Suppressor macrophage treated with lipopolysaccharide for 4 hours (primary cell): ENCODE results near the gene FAM216A.
"Not testable (repeated sequence)": the region's sequence is repeated elsewhere in the genome, so short reads cannot be mapped to it uniquely, and the experiment has no call there.

Experiments used
- DNase-seq: peaks from one replicate; pipeline ENCODE4 v3.0.0-alpha.2; 2020

The FAM216A gene

DNA sequence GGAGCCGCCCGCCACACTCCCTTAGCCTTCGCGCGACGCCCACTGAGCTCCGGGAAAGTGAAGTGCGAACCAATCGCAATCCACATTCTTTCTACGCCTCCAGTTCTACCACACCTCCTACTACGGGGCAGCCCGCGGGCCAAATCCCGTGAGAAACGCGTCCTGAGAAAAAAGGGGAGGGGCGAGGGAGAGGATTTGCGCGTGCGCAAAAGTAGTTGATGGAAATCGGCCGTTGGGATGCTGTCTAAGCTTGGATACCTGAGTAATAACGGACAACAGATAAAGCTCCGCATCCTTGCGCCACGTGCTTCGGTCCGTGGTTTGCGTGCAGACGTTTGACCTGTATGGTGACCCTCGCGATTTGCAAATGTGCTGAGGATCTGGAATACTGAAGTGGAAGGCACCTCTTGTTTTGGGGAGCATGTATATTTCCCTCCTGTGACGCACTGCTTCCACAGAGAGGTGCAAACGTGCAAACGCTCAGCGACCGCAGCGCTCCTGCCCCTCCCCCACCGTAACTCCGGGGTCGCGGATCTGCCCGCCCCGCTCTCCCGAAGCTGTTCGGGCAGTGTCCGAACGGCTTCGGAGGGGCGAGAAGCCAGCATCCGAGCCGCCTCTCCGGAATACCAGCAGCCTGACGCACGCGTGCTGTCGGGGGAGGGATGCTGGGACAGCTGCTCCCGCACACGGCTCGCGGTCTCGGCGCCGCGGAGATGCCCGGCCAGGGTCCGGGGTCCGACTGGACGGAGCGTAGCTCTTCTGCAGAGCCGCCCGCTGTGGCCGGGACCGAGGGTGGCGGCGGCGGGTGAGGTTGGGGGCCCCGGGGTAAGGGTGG lies at the start of gene FAM216A, which contains the start of gene GPN3:
FAM216A (plus strand) TSS at position 632 of the 835 bp plus-strand sequence; CDS start at position 663, 31 bp downstream.
GPN3 (minus strand) TSS at position 44 of the 835 bp plus-strand sequence. CDS start 54 bp downstream, outside the sequence.
- DNase-seq, result peak; percentile 99

DNA sequence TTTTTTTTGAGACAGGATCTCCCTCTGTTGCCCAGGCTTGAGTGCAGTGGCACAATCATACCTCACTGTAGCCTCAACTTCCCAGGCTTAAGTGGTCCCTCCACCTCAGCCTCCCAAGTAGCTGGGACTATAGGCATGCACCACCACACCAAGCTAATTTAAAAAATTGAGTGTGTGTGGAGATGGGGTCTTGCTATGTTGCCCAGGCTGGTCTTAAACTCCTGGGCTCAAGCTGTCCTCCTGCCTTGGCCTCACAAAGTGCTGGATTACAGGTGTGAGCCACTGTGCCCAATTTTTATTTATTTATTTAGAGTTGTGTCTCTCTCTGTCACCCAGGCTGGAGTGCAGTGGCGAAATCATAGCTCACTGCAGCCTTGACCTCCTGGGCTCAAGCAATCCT lies 48.0 kb upstream of the FAM216A start:
- not testable (repeated sequence) for DNase-seq

DNA sequence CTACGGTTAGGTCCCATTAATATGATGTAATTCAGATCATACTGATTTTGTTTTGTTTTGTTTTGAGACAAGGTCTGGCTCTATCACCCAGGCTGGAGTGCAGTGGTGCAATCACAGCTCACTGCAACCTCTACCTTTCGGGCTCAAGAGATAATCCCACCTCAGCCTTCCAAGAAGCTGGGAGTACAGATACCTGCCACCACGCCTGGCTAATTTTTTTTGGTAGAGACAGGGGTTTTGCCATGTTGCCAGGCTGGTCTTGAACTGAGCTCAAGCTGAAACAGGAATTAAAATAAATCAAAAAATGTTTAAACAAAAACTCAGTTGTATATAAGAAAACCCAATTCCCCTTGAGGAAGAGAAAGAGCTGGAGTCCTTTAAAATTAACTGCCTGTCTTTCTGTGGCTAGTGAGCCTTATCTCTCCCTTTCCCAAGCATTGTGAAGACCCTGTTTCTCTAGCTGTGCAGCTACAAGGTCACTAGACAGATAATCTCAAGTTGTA lies 47.4 kb upstream of the FAM216A start:
- DNase-seq, result no peak

- no peak for DNase-seq
Measured at GRCh38 chr12:110421701-110422100, 46.9 kb upstream of the FAM216A start.

- no peak for DNase-seq
Measured at GRCh38 chr12:110424237-110424636, 44.4 kb upstream of the FAM216A start.

DNA sequence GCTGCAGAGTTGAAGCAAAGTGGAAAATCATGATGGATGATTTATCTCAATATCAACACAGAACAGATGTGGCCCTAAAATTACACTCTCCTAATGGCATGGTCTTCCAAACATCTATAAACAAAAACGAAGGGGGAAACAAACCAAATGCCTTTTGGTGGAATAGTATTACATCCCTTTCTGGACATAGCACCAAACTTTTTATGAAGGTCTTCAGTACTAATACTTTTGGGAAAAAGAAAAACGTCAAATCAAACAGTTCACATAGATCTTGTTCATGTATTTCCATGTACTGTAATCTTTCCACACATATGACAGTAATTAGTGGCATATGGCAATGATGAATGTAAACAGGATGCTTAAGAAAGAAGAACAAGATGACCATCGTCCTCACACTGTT lies 42.2 kb upstream of the FAM216A start:
- no peak for DNase-seq

- not testable (repeated sequence) for DNase-seq
Measured at GRCh38 chr12:110429676-110430075, 39.0 kb upstream of the FAM216A start.

GRCh38 chr12:110431957-110432587 lies 36.6 kb upstream of the FAM216A start:
- no peak for DNase-seq

DNA sequence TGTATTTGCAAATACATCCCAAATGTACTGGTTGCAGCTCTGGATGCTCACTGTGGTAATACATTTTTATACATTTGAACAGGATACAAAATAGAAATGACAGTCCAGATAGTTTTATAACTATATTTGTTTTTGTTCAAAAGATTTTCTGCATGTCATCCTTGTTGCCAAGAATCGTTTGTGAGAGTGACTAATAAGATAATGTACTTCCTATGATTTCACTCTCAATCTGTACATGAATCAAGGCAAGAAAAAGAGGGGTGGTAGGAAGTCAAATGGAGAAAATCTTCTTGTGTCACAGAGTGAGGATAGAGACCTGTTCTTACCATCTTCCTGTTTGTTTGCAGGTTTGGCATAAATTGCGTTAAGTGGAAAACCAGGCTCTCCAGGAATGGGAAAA lies 32.4 kb upstream of the FAM216A start:
- DNase-seq, result no peak

- peak; percentile 47 for DNase-seq
Measured at GRCh38 chr12:110444455-110444854, 24.2 kb upstream of the FAM216A start.

DNA sequence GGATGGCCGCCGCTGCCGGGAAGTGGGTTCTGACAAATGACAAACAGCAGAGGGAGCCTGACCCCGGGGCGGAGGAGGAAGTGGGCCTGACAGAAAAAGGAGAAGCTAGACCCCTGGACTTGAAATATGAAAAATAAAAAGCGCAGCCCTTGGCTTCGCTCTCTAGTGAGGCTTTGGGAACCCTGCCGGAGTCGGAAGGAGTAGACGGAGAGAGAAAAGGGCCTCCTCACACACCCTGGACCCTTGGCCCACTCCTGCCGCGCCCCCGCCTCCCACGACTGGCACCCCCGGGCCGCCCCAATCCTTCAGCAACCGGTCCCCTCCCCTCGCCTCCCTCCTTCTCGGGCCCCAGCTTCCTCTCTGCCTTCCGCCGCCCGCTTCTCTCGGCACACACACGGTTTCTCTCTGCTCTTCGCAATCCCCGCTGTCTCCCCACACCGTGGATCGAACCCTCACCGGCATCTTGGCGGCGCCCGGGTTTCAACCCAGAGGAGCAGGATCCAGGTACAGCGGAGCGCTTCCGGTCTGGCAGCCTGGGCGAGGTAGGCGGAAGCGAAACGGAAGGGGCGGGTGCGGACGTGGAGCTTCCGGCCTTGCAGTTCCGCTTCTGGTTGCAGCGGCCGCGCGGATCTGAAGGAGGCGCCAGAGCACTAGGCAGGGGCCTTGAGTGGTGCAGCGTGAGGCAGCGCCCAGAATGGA lies 18.7 kb upstream of the FAM216A start, which contains the start of gene ARPC3:
ARPC3 (minus strand) TSS at position 539 of the 699 bp plus-strand sequence; CDS start at position 462, 77 bp downstream.
- peak; percentile 98 for DNase-seq

GRCh38 chr12:110451263-110451662 lies 17.4 kb upstream of the FAM216A start:
- no peak for DNase-seq

DNA sequence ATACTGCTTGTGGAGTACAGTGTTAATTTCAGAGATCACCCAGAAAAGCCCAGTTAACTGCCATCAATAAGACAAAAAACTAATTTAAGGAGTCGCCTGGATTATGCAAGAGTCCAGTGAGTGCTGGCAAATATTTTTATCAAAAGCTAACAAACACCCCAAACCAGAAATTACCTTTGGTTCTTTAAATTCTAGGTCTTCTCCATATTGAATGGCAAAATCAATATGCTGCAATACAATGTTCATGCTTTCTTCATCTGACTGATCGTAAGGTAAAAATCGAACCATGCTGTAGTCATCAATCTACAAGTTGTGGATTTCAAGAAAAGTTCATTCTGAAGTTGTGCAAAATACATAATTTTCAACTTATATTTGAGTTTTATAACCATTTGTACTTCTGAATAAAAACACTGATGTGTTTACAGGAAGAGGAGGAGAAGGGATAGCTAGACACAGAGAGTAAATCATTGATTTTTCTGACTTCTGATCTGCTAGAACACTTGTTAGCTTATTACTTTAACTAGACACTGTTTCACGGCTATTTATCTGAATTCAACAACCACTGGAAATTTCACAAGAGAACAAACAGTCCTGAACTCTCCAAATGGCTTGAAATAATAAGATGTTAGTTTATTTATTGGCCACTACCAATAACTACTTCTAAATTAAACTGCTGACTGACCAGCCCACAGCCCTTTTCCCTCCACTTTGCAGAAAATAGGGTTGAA lies 14.9 kb upstream of the FAM216A start:
- no peak for DNase-seq

- no peak for DNase-seq
Measured at GRCh38 chr12:110458756-110459155, 9.9 kb upstream of the FAM216A start.

GRCh38 chr12:110461189-110461588 lies 7.5 kb upstream of the FAM216A start:
- not testable (repeated sequence) for DNase-seq

GRCh38 chr12:110465024-110465423 lies 3.6 kb upstream of the FAM216A start:
- no peak for DNase-seq

DNA sequence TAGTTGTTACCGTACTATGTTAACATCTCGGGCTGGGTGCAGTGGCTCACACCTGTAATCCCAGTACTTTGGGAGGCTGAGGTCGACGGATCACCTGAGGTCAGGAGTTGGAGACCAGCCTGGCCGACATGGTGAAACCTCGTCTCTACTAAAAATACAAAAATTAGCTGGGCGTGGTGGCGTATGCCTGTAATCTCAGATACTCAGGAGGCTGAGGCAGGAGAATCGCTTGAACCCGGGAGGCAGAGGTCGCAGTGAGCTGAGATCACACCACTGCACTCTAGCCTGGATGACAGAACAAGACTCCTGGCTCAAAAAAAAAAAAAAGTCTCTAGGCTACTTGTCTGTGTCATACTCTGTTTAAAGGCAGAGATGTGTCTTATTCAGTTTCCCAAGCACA lies 2.9 kb upstream of the FAM216A start:
- not testable (repeated sequence) for DNase-seq

DNA sequence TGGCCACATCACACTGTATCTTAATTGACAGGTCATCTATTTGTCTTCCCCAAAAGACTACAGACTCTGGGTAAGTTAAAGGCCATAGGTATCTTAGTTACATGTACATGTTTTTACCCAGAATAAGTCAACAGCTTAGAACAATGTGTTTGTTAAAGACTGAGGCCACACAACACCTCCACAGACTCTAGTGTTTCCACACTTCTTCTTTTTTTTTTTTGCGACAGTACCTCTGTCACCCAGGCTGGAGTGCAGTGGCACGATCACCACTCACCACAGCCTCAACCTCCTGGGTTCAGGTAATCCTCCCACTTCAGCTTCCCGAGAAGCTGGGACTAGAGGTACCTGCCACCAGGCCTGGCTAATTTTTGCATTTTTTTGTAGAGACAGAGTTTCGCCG lies 1.9 kb upstream of the FAM216A start:
- no peak for DNase-seq

- DNase-seq, result no peak
Measured at GRCh38 chr12:110467847-110468213, 815 bp upstream of the FAM216A start.

DNA sequence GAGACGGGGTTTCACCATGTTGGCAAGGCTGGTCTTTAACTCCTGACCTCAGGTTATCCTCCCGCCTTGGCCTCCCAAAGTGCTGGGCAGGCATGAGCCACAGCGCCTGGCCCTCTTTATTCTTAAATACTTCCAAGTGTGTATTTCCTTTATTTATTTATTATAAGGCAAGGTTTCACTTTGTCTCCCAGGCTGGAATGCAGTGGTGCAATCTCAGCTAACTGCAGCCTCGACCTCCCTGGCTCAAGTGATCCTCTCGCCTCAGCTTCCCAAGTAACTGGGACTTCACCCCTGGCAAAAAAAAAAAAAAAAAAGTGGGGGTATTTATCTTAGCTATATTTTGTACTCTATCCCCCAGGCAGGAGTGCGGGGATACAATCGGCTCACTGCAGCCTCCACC lies 6.8 kb downstream of the FAM216A start:
- no peak for DNase-seq

GRCh38 chr12:110498984-110499706 lies 30.5 kb downstream of the FAM216A start:
- peak; percentile 81 for DNase-seq

- DNase-seq, result peak; percentile 69
Measured at GRCh38 chr12:110501399-110501751, 32.7 kb downstream of the FAM216A start.
